Measurements from ENCODE around the gene TMEM121B. TPM values are rescaled to one million over a fixed set of nuclear protein-coding genes. Genes with fewer than 3 reads are reported as not detected.

The TMEM121B gene
- total RNA-seq, 4 donors from 2014 or later, result 0.17 to 0.29 (median 0.24) TPM

GRCh38 chr22:17107547-17107810 is 13.7 kb downstream of the TMEM121B start:
- peaks cover 0 to 2% of the 10 kb centered on the region in 2 donors for H3K36me3 ChIP-seq
- no peak overlapping the region for H3K4me3 ChIP-seq
- H3K4me1 ChIP-seq, result no peaks in the 10 kb centered on the region
- no peaks in the 10 kb centered on the region for H3K9me3 ChIP-seq
- DNase-seq (no peak), ATAC-seq (no peak)
- in situ Hi-C loops (cut with MboI; ENCODE audit: low sequenced_read_pairs in 4 of 4), result no loop called here
- H3K27me3 ChIP-seq, result no peaks in the 10 kb centered on the region
- intact Hi-C loops (cut with DNase I; ENCODE audit: low total_unique reads), result no loop called here
- H3K27ac ChIP-seq, result no peak overlapping the region
- TF ChIP-seq CTCF (IDR thresholded peaks at IDR 0.05 in 4 of 5, conservative IDR thresholded peaks at IDR 0.05 in 1 of 5) (no peak), POLR2A (IDR thresholded peaks at IDR 0.05) (no peak)

- H3K36me3 ChIP-seq, result peaks cover 0 to 7% of the 10 kb centered on the region in 2 donors
- no peak overlapping the region for H3K4me3 ChIP-seq
- no peaks in the 10 kb centered on the region for H3K27me3 ChIP-seq
- no peak overlapping the region for H3K27ac ChIP-seq
- intact Hi-C loops (cut with DNase I; ENCODE audit: low total_unique reads), result no loop called here
- in situ Hi-C loops (cut with MboI; ENCODE audit: low sequenced_read_pairs in 4 of 4), result no loop called here
- no peak for DNase-seq
- TF ChIP-seq CTCF (IDR thresholded peaks at IDR 0.05 in 4 of 5, conservative IDR thresholded peaks at IDR 0.05 in 1 of 5) (no peak), POLR2A (IDR thresholded peaks at IDR 0.05) (no peak)
- H3K9me3 ChIP-seq, result no peaks in the 10 kb centered on the region
- no peaks in the 10 kb centered on the region for H3K4me1 ChIP-seq
- no peak for ATAC-seq
These were observed 14.2 kb downstream of the TMEM121B start for GRCh38 chr22:17106785-17107546.

- TF ChIP-seq POLR2A (IDR thresholded peaks at IDR 0.05) (no peak), CTCF (IDR thresholded peaks at IDR 0.05 in 4 of 5, conservative IDR thresholded peaks at IDR 0.05 in 1 of 5) (no peak)
- in situ Hi-C loops (cut with MboI; ENCODE audit: low sequenced_read_pairs in 4 of 4), result no loop called here
- DNase-seq (no peak), ATAC-seq (no peak)
- H3K27me3 ChIP-seq, result no peaks in the 10 kb centered on the region
- no peak overlapping the region for H3K4me3 ChIP-seq
- H3K36me3 ChIP-seq, result peaks cover 0 to 14% of the 10 kb centered on the region in 2 donors
- no peak overlapping the region for H3K27ac ChIP-seq
- H3K9me3 ChIP-seq, result no peaks in the 10 kb centered on the region
- H3K4me1 ChIP-seq, result no peaks in the 10 kb centered on the region
- intact Hi-C loops (cut with DNase I; ENCODE audit: low total_unique reads), result no loop called here
These were observed 14.9 kb downstream of the TMEM121B start for GRCh38 chr22:17106161-17106784.

DNA sequence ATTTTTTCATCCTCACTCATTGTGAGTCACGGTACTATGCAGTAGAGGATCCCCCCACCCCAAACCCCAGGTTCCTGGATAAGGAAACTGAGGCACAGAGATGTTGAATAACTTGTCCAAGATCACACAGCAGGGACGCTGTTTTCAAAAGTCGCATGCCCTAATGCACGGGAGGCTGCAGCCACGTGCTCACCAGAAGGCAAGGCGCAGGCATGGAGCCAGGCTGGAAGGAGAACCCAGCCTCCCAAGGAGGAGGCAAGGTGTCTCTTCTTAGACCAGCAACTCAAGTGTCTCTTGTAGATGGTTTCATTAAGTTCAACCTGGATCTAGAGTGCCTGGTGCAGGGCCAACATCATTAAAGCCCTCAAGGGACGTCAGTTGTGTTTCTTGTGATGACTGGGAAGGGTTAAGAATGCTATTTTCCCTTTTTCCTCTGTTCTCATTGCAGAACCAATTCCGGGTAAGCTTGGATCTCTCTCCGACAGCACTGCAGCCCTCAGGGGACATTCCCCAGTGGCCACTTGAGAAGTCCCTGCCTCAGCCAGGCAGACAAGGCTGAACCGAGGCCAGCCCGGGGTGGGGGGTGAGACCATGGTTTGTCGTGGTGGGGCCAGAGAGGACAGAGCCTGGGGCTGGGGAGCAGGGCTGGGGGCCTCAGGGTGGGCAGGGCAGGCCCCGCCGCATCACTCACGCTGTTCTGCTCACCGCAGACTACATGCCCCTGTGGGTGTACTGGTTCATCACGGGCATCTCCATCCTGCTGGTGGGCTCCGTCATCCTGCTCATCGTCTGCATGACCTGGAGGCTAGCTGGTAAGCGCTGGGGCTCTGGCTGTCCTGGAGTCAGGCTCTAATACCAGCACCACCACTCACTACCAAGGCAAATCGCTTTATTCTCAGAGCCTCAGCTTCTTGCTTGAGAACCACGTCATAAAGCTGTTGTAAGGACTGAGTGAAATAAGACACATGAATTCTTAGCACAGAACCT is 15.7 kb downstream of the TMEM121B start:
- no peaks in the 10 kb centered on the region for H3K9me3 ChIP-seq
- H3K4me3 ChIP-seq, result no peak overlapping the region
- intact Hi-C loops (cut with DNase I; ENCODE audit: low total_unique reads), result no loop called here
- DNase-seq, result no peak
- ATAC-seq, result no peak
- TF ChIP-seq CTCF (IDR thresholded peaks at IDR 0.05 in 4 of 5, conservative IDR thresholded peaks at IDR 0.05 in 1 of 5), result no peak
- no peak for TF ChIP-seq POLR2A (IDR thresholded peaks at IDR 0.05)
- H3K4me1 ChIP-seq, result no peaks in the 10 kb centered on the region
- in situ Hi-C loops (cut with MboI; ENCODE audit: low sequenced_read_pairs in 4 of 4), result no loop called here
- H3K27ac ChIP-seq, result no peak overlapping the region
- peaks cover 0 to 15% of the 10 kb centered on the region in 2 donors for H3K36me3 ChIP-seq
- no peaks in the 10 kb centered on the region for H3K27me3 ChIP-seq
